Left renal cortex interstitium (tissue), 4 donors: ENCODE data around the gene ARPC3. TPM values are rescaled to one million over a fixed set of nuclear protein-coding genes. Genes with fewer than 3 reads are reported as not detected.
"Not testable (repeated sequence)": the region's sequence is repeated elsewhere in the genome, so short reads cannot be mapped to it uniquely, and the experiment has no call there.

Experiments used
- DNase-seq, 4 donors: peaks; one replicate each; pipeline ENCODE4 v3.0.0-alpha.2; 2013; ENCODE audit warnings: low read depth in 4 of 4, low spot score in 2 of 4, missing footprints in 1 of 4
- polyA plus RNA-seq, 4 donors: library from polyadenylated mRNA; unstranded; fragments of 120-200 nt; gene quantifications; one replicate each; pipeline ENCODE4 v1.2.1, GENCODE V29; 2013; ENCODE audit not compliant: insufficient read length in 4 of 4

The ARPC3 gene
- polyA plus RNA-seq, result 100 to 1,000 TPM; 225 to 280 (median 252) TPM

- peak; percentile 76 to 91 (median 84) for DNase-seq
Observed at GRCh38 chr12:110449799-110450497, at the start of gene ARPC3. Gene ARPC3 (minus strand): TSS chr12:110450337. CDS start chr12:110450260, 77 bp downstream.

- no peak for DNase-seq
Observed at GRCh38 chr12:110498984-110499706, 49.0 kb upstream of the ARPC3 start.

- DNase-seq, result no peak
Observed at GRCh38 chr12:110475426-110475825, 25.3 kb upstream of the ARPC3 start.

- peak; percentile 97 to 99 (median 99) for DNase-seq
Observed at GRCh38 chr12:110468214-110469048, 18.3 kb upstream of the ARPC3 start, which contains the start of the genes FAM216A and GPN3. Gene FAM216A (plus strand): TSS chr12:110468845. CDS start chr12:110468876, 31 bp downstream. Gene GPN3 (minus strand): TSS chr12:110468257. CDS start chr12:110468203, 54 bp downstream.

GRCh38 chr12:110467847-110468213, 17.7 kb upstream of the ARPC3 start:
- DNase-seq, result no peak

GRCh38 chr12:110466791-110467190, 16.7 kb upstream of the ARPC3 start:
- DNase-seq, result no peak

- not testable (repeated sequence) for DNase-seq
Observed at GRCh38 chr12:110465765-110466164, 15.6 kb upstream of the ARPC3 start.

- DNase-seq, result no peak
Observed at GRCh38 chr12:110465024-110465423, 14.9 kb upstream of the ARPC3 start.

- not testable (repeated sequence) for DNase-seq
Observed at GRCh38 chr12:110461189-110461588, 11.1 kb upstream of the ARPC3 start.

GRCh38 chr12:110458756-110459155, 8.6 kb upstream of the ARPC3 start:
- no peak for DNase-seq

GRCh38 chr12:110453569-110454296, 3.6 kb upstream of the ARPC3 start:
- DNase-seq, result no peak

GRCh38 chr12:110451263-110451662, 1.1 kb upstream of the ARPC3 start:
- no peak for DNase-seq

- DNase-seq, result no peak
Observed at GRCh38 chr12:110444455-110444854, 5.7 kb downstream of the ARPC3 start.

- no peak for DNase-seq
Observed at GRCh38 chr12:110436231-110436630, 13.9 kb downstream of the ARPC3 start.

- no peak for DNase-seq
Observed at GRCh38 chr12:110431957-110432587, 18.1 kb downstream of the ARPC3 start.

- DNase-seq, result not testable (repeated sequence)
Observed at GRCh38 chr12:110429676-110430075, 20.5 kb downstream of the ARPC3 start.

GRCh38 chr12:110426406-110426805, 23.7 kb downstream of the ARPC3 start:
- no peak for DNase-seq

- no peak for DNase-seq
Observed at GRCh38 chr12:110424237-110424636, 25.9 kb downstream of the ARPC3 start.

- no peak for DNase-seq
Observed at GRCh38 chr12:110421701-110422100, 28.4 kb downstream of the ARPC3 start.
